HCT116 (cell line): ENCODE results near the gene OGA. TPM values are rescaled to one million over a fixed set of nuclear protein-coding genes. Genes with fewer than 3 reads are reported as not detected.

Source experiments
- ATAC-seq: fragments of 200-7000 bp; cut with Tn5 transposase; 2 replicates; pipeline ENCODE4 v1.9.1; 2020; ENCODE audit warnings: mild to moderate bottlenecking, moderate library complexity
- BruUV-seq: library from RNA; stranded (reverse); fragments of 400-500 nt; replicated peaks from 2 replicates; lab custom pipeline; 2021; lab: Mats Ljungman, UMichigan
- CTCF ChIA-PET: fragments of 300-600 bp; sonication (Branson Sonifier 250); formaldehyde crosslinking; loops from one replicate; lab custom pipeline; 2021; ENCODE audit warnings: antibody characterized with exemption; lab: Charles Lee
- POLR2A ChIA-PET: fragments of 300-600, 350-600 bp; sonication (Branson Sonifier 250); formaldehyde crosslinking; loops from one replicate; lab custom pipeline; 2021; ENCODE audit warnings: antibody characterized with exemption; lab: Charles Lee
- RAD21 ChIA-PET, 2 experiments: fragments of 300-600 bp; sonication (Branson Sonifier 250); formaldehyde crosslinking; loops; one replicate each; lab custom pipeline; 2023; ENCODE audit warnings: low total read pairs in 2 of 2; ENCODE audit not compliant: uncharacterized antibody in 2 of 2, unreplicated experiment in 2 of 2, low non-redundant PET in 1 of 2; lab: Charles Lee
- DNase-seq: peaks from one replicate; pipeline ENCODE4 v3.0.0-alpha.2; 2010; ENCODE audit warnings: low read depth, low spot score
- H2AFZ ChIP-seq: fragments of 200-600 bp; shearing (Covaris generic), sonication (generic); 2 replicates; pipeline ENCODE4 v1.6.1; 2017; ENCODE audit warnings: low read depth, mixed run types, mixed read lengths, antibody characterized with exemption, low read length; ENCODE audit not compliant: poor library complexity, severe bottlenecking
- H3K27ac ChIP-seq: 2 replicates; pipeline ENCODE4 v1.5.1; 2012; ENCODE audit warnings: low read depth, low read length
- H3K27me3 ChIP-seq: fragments of 200-600 bp; sonication (generic); 2 replicates; pipeline ENCODE4 v1.6.1; 2016; ENCODE audit warnings: mixed run types, low read length, mixed read lengths; ENCODE audit not compliant: insufficient read depth
- H3K36me3 ChIP-seq, 2 experiments: fragments of 200-500 bp in 1 of 2; fragments of 200-600 bp in 1 of 2; sonication (Bioruptor generic) in 1 of 2; sonication (generic) in 1 of 2; 2 replicates each; pipeline versions ENCODE4 v1.5.1 to v1.6.1; 2014 to 2016; ENCODE audit warnings: low read length in 2 of 2, inconsistent platforms in 1 of 2, mixed read lengths in 1 of 2, mixed run types in 1 of 2; ENCODE audit not compliant: insufficient read depth in 2 of 2, control insufficient read depth in 1 of 2
- H3K4me1 ChIP-seq, 2 experiments: fragments of 200-600 bp in 1 of 2; sonication (generic) in 1 of 2; 2 replicates each; pipeline versions ENCODE4 v1.5.1 to v1.6.1; 2012 to 2017; ENCODE audit warnings: low read length in 2 of 2, inconsistent platforms in 1 of 2, mild to moderate bottlenecking in 1 of 2, mixed read lengths in 1 of 2, mixed run types in 1 of 2, moderate library complexity in 1 of 2; ENCODE audit not compliant: insufficient read depth in 2 of 2, control insufficient read depth in 1 of 2
- H3K4me2 ChIP-seq: fragments of 200-600 bp; sonication (generic); 2 replicates; pipeline ENCODE4 v1.6.1; 2017; ENCODE audit warnings: mixed run types, low read length, mixed read lengths
- H3K4me3 ChIP-seq, 2 experiments: fragments of 200-600 bp in 1 of 2; sonication (generic) in 1 of 2; replicated peaks in 1 of 2; 2 replicates each; pipeline ENCODE4 v1.5.1; 2011 to 2016; ENCODE audit warnings: low read length in 2 of 2, control low read depth in 1 of 2, low read depth in 1 of 2, mild to moderate bottlenecking in 1 of 2, mixed read lengths in 1 of 2, mixed run types in 1 of 2
- H3K79me2 ChIP-seq: fragments of 200-600 bp; sonication (generic); 2 replicates; pipeline ENCODE4 v1.6.1; 2017; ENCODE audit warnings: mild to moderate bottlenecking, mixed run types, low read length, moderate library complexity, mixed read lengths; ENCODE audit not compliant: insufficient read depth
- H3K9ac ChIP-seq: fragments of 200-600 bp; sonication (generic); 2 replicates; pipeline ENCODE4 v1.6.1; 2016; ENCODE audit warnings: low read length, mixed read lengths
- H3K9me2 ChIP-seq: fragments of 200-600 bp; sonication (generic), shearing (Covaris generic); 2 replicates; pipeline ENCODE4 v1.6.1; 2017; ENCODE audit warnings: mixed run types, mild to moderate bottlenecking, moderate library complexity; ENCODE audit not compliant: insufficient read depth
- H3K9me3 ChIP-seq, 2 experiments: fragments of 200-500 bp in 1 of 2; fragments of 200-600 bp in 1 of 2; sonication (Bioruptor generic) in 1 of 2; sonication (generic) in 1 of 2; 2 replicates each; pipeline ENCODE4 v1.6.1; 2014 to 2017; ENCODE audit warnings: low read length in 2 of 2, mixed read lengths in 2 of 2, inconsistent platforms in 1 of 2, low read depth in 1 of 2, mild to moderate bottlenecking in 1 of 2, mixed run types in 1 of 2, moderate library complexity in 1 of 2; ENCODE audit not compliant: control insufficient read depth in 1 of 2, insufficient read depth in 1 of 2
- H4K20me1 ChIP-seq: fragments of 200-600 bp; sonication (generic), shearing (Covaris generic); 2 replicates; pipeline ENCODE4 v1.6.1; 2017; ENCODE audit warnings: mixed run types, mild to moderate bottlenecking, moderate library complexity; ENCODE audit not compliant: insufficient read depth
- CEBPB ChIP-seq: IDR thresholded peaks from 2 replicates; pipeline ENCODE4 v1.6.1; 2012; ENCODE audit warnings: low read depth
- FOSL1 ChIP-seq: IDR thresholded peaks from 2 replicates; pipeline ENCODE4 v1.6.1; 2012; ENCODE audit warnings: low read depth
- POLR2A ChIP-seq: IDR thresholded peaks from 2 replicates; pipeline ENCODE4 v1.7.0; 2011; ENCODE audit warnings: borderline replicate concordance; ENCODE audit not compliant: insufficient read depth, insufficient read length; ENCODE audit errors: extremely low read depth
- RAD21 ChIP-seq: IDR thresholded peaks from 2 replicates; pipeline ENCODE4 v1.6.1; 2012; ENCODE audit warnings: low read depth, mild to moderate bottlenecking
- SRF ChIP-seq: IDR thresholded peaks from 2 replicates; pipeline ENCODE4 v1.6.1; 2012; ENCODE audit warnings: low read depth
- TCF7L2 ChIP-seq: IDR thresholded peaks from 2 replicates; pipeline ENCODE4 v1.7.0; 2011; ENCODE audit warnings: borderline replicate concordance, inconsistent platforms; ENCODE audit not compliant: insufficient read depth, insufficient read length; ENCODE audit errors: extremely low read depth
- YY1 ChIP-seq: IDR thresholded peaks from 2 replicates; pipeline ENCODE4 v1.6.1; 2011; ENCODE audit warnings: low read length, low read depth, moderate library complexity, mild to moderate bottlenecking; ENCODE audit not compliant: insufficient replicate concordance; ENCODE audit errors: extremely low read depth
- ZNF274 ChIP-seq: fragments of 200-500 bp; sonication (Bioruptor generic); IDR thresholded peaks from 2 replicates; pipeline ENCODE4 v1.6.1; 2014; ENCODE audit warnings: mild to moderate bottlenecking, low read depth, low read length, inconsistent platforms
- intact Hi-C: fragments of 100-400 bp; cut with micrococcal nuclease; formaldehyde crosslinking; loops from 2 replicates; pipeline ENCODE4 v1.10.0; 2022
- total RNA-seq: library from RNA; stranded (reverse); gene quantifications from one replicate; pipeline ENCODE4 v1.2.1, GENCODE V29; 2021; ENCODE audit not compliant: unreplicated experiment
- TF ChIP-seq, protein P1 (sequence below): IDR thresholded peaks from 2 replicates; pipeline ENCODE4 v1.6.1; 2012; ENCODE audit warnings: low read depth
- TF ChIP-seq, protein P2 (sequence below), 3 experiments: fragments of 200-600 bp in 1 of 3; sonication (generic) in 1 of 3; IDR thresholded peaks in 2 of 3; conservative IDR thresholded peaks in 1 of 3; 2 replicates each; pipeline ENCODE4 v1.5.1; 2012 to 2017; ENCODE audit warnings: low read depth in 2 of 3, low read length in 2 of 3, antibody characterized with exemption in 1 of 3, borderline replicate concordance in 1 of 3, control low read depth in 1 of 3, mild to moderate bottlenecking in 1 of 3, mixed read lengths in 1 of 3, mixed run types in 1 of 3, moderate library complexity in 1 of 3; ENCODE audit not compliant: insufficient read depth in 1 of 3

The OGA gene
- total RNA-seq, 1 experiment from 2014 or later, result 127 TPM

DNA sequence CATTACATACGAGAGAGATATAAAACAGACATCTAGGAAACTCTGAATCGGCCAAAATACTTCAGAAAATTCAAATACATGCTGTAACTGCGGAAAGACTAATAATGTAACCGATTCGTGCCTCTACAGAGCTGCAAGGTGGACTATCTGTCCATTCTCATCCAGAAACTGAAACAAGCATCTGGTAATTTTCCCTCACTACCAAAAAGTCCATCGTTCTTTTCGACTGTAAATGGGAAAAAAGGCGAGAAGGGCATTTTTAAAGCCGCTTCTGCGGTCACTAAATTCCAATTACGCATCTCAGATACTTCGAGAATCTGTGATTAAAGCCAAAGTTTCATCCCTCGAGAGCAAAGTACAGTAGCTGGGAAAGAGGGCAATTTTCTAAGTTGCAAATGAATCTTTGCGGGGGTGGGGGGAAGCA, 1.3 kb downstream of the OGA start:
- Histone ChIP-seq H3K9me3 (no peaks in the 10 kb centered on the region), H3K27me3 (no peaks in the 10 kb centered on the region), H3K9me2 (no peaks in the 10 kb centered on the region), H3K4me2 (peak overlapping the region; percentile 87), H3K27ac (peak overlapping the region; percentile 81), H2AFZ (no peak overlapping the region), H3K4me3 (peak overlapping the region; percentile 87 to 96), H3K9ac (peak overlapping the region; percentile 97), H3K36me3 (peaks cover 16 to 17% of the 10 kb centered on the region in 2 experiments; a peak in 3 of 4 replicates), H4K20me1 (peaks cover 26% of the 10 kb centered on the region; the same call in 1 of the 2 replicates), H3K4me1 (peaks cover 18 to 31% of the 10 kb centered on the region in 2 experiments), H3K79me2 (peaks cover 78% of the 10 kb centered on the region)
- ChIA-PET CTCF (no interaction called here), POLR2A (no interaction called here), RAD21 (no interaction called here)
- intact Hi-C loops, result loop anchor here (5.0 kb wide), 1 partner anchor 35 kb away; the partner anchor contains the start of gene NPM3
- DNase-seq (no peak), ATAC-seq (no peak)
- TF ChIP-seq YY1 (no peak), ZNF274 (no peak), TCF7L2 (no peak), RAD21 (no peak), CEBPB (no peak), POLR2A (no peak), FOSL1 (no peak), SRF (no peak)
- TF ChIP-seq, protein P1, sequence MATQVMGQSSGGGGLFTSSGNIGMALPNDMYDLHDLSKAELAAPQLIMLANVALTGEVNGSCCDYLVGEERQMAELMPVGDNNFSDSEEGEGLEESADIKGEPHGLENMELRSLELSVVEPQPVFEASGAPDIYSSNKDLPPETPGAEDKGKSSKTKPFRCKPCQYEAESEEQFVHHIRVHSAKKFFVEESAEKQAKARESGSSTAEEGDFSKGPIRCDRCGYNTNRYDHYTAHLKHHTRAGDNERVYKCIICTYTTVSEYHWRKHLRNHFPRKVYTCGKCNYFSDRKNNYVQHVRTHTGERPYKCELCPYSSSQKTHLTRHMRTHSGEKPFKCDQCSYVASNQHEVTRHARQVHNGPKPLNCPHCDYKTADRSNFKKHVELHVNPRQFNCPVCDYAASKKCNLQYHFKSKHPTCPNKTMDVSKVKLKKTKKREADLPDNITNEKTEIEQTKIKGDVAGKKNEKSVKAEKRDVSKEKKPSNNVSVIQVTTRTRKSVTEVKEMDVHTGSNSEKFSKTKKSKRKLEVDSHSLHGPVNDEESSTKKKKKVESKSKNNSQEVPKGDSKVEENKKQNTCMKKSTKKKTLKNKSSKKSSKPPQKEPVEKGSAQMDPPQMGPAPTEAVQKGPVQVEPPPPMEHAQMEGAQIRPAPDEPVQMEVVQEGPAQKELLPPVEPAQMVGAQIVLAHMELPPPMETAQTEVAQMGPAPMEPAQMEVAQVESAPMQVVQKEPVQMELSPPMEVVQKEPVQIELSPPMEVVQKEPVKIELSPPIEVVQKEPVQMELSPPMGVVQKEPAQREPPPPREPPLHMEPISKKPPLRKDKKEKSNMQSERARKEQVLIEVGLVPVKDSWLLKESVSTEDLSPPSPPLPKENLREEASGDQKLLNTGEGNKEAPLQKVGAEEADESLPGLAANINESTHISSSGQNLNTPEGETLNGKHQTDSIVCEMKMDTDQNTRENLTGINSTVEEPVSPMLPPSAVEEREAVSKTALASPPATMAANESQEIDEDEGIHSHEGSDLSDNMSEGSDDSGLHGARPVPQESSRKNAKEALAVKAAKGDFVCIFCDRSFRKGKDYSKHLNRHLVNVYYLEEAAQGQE, result no peak
- TF ChIP-seq, protein P2, sequence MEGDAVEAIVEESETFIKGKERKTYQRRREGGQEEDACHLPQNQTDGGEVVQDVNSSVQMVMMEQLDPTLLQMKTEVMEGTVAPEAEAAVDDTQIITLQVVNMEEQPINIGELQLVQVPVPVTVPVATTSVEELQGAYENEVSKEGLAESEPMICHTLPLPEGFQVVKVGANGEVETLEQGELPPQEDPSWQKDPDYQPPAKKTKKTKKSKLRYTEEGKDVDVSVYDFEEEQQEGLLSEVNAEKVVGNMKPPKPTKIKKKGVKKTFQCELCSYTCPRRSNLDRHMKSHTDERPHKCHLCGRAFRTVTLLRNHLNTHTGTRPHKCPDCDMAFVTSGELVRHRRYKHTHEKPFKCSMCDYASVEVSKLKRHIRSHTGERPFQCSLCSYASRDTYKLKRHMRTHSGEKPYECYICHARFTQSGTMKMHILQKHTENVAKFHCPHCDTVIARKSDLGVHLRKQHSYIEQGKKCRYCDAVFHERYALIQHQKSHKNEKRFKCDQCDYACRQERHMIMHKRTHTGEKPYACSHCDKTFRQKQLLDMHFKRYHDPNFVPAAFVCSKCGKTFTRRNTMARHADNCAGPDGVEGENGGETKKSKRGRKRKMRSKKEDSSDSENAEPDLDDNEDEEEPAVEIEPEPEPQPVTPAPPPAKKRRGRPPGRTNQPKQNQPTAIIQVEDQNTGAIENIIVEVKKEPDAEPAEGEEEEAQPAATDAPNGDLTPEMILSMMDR (IDR thresholded peaks at IDR 0.05 in 2 of 3, conservative IDR thresholded peaks at IDR 0.05 in 1 of 3; ENCODE audit: borderline replicate concordance in 1 of 3, insufficient read depth in 1 of 3, low read depth in 2 of 3, low read length in 2 of 3), result no peak
- BruUV-seq, result no TSS peak
